Neuron (in vitro differentiated cells): ENCODE data around the gene MKRN3.

Experiments
- H2AFZ ChIP-seq: one replicate; pipeline ENCODE4 v1.6.1; 2013; ENCODE audit warnings: low read depth, mild to moderate bottlenecking, inconsistent platforms, low read length, moderate library complexity
- H3K27me3 ChIP-seq: one replicate; pipeline ENCODE4 v1.6.1; 2013; ENCODE audit warnings: low read length; ENCODE audit not compliant: insufficient read depth
- H3K36me3 ChIP-seq: one replicate; pipeline ENCODE4 v1.6.1; 2013; ENCODE audit warnings: low read length; ENCODE audit not compliant: insufficient read depth
- H3K4me1 ChIP-seq: one replicate; pipeline ENCODE4 v1.6.1; 2013; ENCODE audit warnings: low read length; ENCODE audit not compliant: insufficient read depth
- H3K4me3 ChIP-seq: 2 replicates; pipeline ENCODE4 v1.5.1; 2013; ENCODE audit warnings: mild to moderate bottlenecking, low read length, moderate library complexity
- H3K9me3 ChIP-seq: one replicate; pipeline ENCODE4 v1.6.1; 2013; ENCODE audit warnings: low read length

Gene MKRN3

GRCh38 chr15:23566651-23567050, 1.2 kb downstream of the MKRN3 start:
- H3K36me3 ChIP-seq, result no peaks in the 10 kb centered on the region
- no peaks in the 10 kb centered on the region for H3K27me3 ChIP-seq
- H2AFZ ChIP-seq, result no peak overlapping the region
- peaks cover 66% of the 10 kb centered on the region for H3K4me1 ChIP-seq
- H3K4me3 ChIP-seq, result peak overlapping the region; percentile 58
- no peaks in the 10 kb centered on the region for H3K9me3 ChIP-seq

- H3K27me3 ChIP-seq, result no peaks in the 10 kb centered on the region
- H3K36me3 ChIP-seq, result no peaks in the 10 kb centered on the region
- H3K4me3 ChIP-seq, result peak overlapping the region; percentile 42
- no peaks in the 10 kb centered on the region for H3K9me3 ChIP-seq
- peaks cover 59% of the 10 kb centered on the region for H3K4me1 ChIP-seq
- no peak overlapping the region for H2AFZ ChIP-seq
These were observed 2.4 kb downstream of the MKRN3 start for GRCh38 chr15:23567921-23568320.

- Histone ChIP-seq H3K27me3 (no peaks in the 10 kb centered on the region), H3K4me1 (peaks cover 54% of the 10 kb centered on the region), H3K4me3 (peak overlapping the region; percentile 42), H2AFZ (no peak overlapping the region), H3K36me3 (no peaks in the 10 kb centered on the region), H3K9me3 (no peaks in the 10 kb centered on the region)
These were observed 3.9 kb downstream of the MKRN3 start for GRCh38 chr15:23569151-23569925.

- no peak overlapping the region for H3K4me3 ChIP-seq
- peak overlapping the region; percentile 46 for H2AFZ ChIP-seq
- H3K36me3 ChIP-seq, result no peaks in the 10 kb centered on the region
- peaks cover 47% of the 10 kb centered on the region for H3K4me1 ChIP-seq
- no peaks in the 10 kb centered on the region for H3K9me3 ChIP-seq
- no peaks in the 10 kb centered on the region for H3K27me3 ChIP-seq
These were observed 5.0 kb downstream of the MKRN3 start for GRCh38 chr15:23570486-23570885.

- Histone ChIP-seq H3K4me3 (no peak overlapping the region), H3K36me3 (no peaks in the 10 kb centered on the region), H3K4me1 (peaks cover 28% of the 10 kb centered on the region)
These were observed 7.4 kb downstream of the MKRN3 start for GRCh38 chr15:23572844-23573243.

GRCh38 chr15:23574742-23575141, 9.3 kb downstream of the MKRN3 start:
- Histone ChIP-seq H3K27me3 (no peaks in the 10 kb centered on the region), H2AFZ (no peak overlapping the region), H3K9me3 (no peaks in the 10 kb centered on the region), H3K36me3 (no peaks in the 10 kb centered on the region), H3K4me3 (no peak overlapping the region), H3K4me1 (peaks cover 15% of the 10 kb centered on the region)

More at GRCh38 chr15:23572844-23573243, 7.4 kb downstream of the MKRN3 start:
- Histone ChIP-seq H2AFZ (no peak overlapping the region), H3K27me3 (no peaks in the 10 kb centered on the region), H3K9me3 (no peaks in the 10 kb centered on the region)

GRCh38 chr15:23576061-23576460, 10.6 kb downstream of the MKRN3 start:
- H3K36me3 ChIP-seq, result no peaks in the 10 kb centered on the region
- no peaks in the 10 kb centered on the region for H3K27me3 ChIP-seq
- no peak overlapping the region for H2AFZ ChIP-seq
- H3K4me3 ChIP-seq, result no peak overlapping the region
- no peaks in the 10 kb centered on the region for H3K9me3 ChIP-seq
- H3K4me1 ChIP-seq, result peaks cover 2% of the 10 kb centered on the region

- Histone ChIP-seq H2AFZ (no peak overlapping the region), H3K9me3 (no peaks in the 10 kb centered on the region), H3K27me3 (no peaks in the 10 kb centered on the region), H3K36me3 (no peaks in the 10 kb centered on the region), H3K4me3 (no peak overlapping the region), H3K4me1 (no peaks in the 10 kb centered on the region)
These were observed 13.2 kb downstream of the MKRN3 start for GRCh38 chr15:23578521-23579150.

- no peaks in the 10 kb centered on the region for H3K36me3 ChIP-seq
- no peaks in the 10 kb centered on the region for H3K27me3 ChIP-seq
- H3K4me1 ChIP-seq, result no peaks in the 10 kb centered on the region
- no peaks in the 10 kb centered on the region for H3K9me3 ChIP-seq
- no peak overlapping the region for H2AFZ ChIP-seq
- no peak overlapping the region for H3K4me3 ChIP-seq
These were observed 22.8 kb downstream of the MKRN3 start for GRCh38 chr15:23588268-23588667.

- Histone ChIP-seq H3K9me3 (no peaks in the 10 kb centered on the region), H3K36me3 (no peaks in the 10 kb centered on the region), H3K27me3 (no peaks in the 10 kb centered on the region), H3K4me1 (no peaks in the 10 kb centered on the region), H2AFZ (no peak overlapping the region), H3K4me3 (no peak overlapping the region)
These were observed 23.5 kb downstream of the MKRN3 start for GRCh38 chr15:23589012-23589411.

- no peaks in the 10 kb centered on the region for H3K4me1 ChIP-seq
- H3K27me3 ChIP-seq, result no peaks in the 10 kb centered on the region
These were observed 28.8 kb downstream of the MKRN3 start for GRCh38 chr15:23594252-23594770.

GRCh38 chr15:23595368-23595767, 29.9 kb downstream of the MKRN3 start:
- H3K4me1 ChIP-seq, result no peaks in the 10 kb centered on the region
- no peaks in the 10 kb centered on the region for H3K36me3 ChIP-seq
- H3K9me3 ChIP-seq, result peaks cover 2% of the 10 kb centered on the region
- H3K27me3 ChIP-seq, result no peaks in the 10 kb centered on the region
- no peak overlapping the region for H2AFZ ChIP-seq
- no peak overlapping the region for H3K4me3 ChIP-seq

More at GRCh38 chr15:23594252-23594770, 28.8 kb downstream of the MKRN3 start:
- H3K9me3 ChIP-seq, result no peaks in the 10 kb centered on the region
- H3K4me3 ChIP-seq, result no peak overlapping the region
- no peak overlapping the region for H2AFZ ChIP-seq
- H3K36me3 ChIP-seq, result no peaks in the 10 kb centered on the region

- Histone ChIP-seq H3K9me3 (peaks cover 2% of the 10 kb centered on the region), H3K36me3 (no peaks in the 10 kb centered on the region), H2AFZ (no peak overlapping the region), H3K4me1 (no peaks in the 10 kb centered on the region), H3K4me3 (no peak overlapping the region), H3K27me3 (no peaks in the 10 kb centered on the region)
These were observed 31.3 kb downstream of the MKRN3 start for GRCh38 chr15:23596736-23597135.
